ENCODE results near the gene SLAMF9.

SLAMF9 gene

GRCh38 chr1:159927211-159927848, 26.7 kb downstream of the SLAMF9 start:
- no peak overlapping the region for H3K27ac ChIP-seq (ENCODE audit: low read length)
- H3K9me3 ChIP-seq (ENCODE audit: control insufficient read depth in 2 of 2, low read length in 2 of 2), result no peaks in the 10 kb centered on the region
- no peaks in the 10 kb centered on the region for H3K27me3 ChIP-seq (ENCODE audit: control insufficient read depth in 1 of 2, insufficient read depth in 2 of 2, low read length in 2 of 2)
- H3K4me1 ChIP-seq (ENCODE audit: control insufficient read depth, insufficient read depth, low read length), result peaks cover 37% of the 10 kb centered on the region
- H3K36me3 ChIP-seq (ENCODE audit: control insufficient read depth in 2 of 2, insufficient read depth in 2 of 2, low read length in 2 of 2), result no peaks in the 10 kb centered on the region
- no peak overlapping the region for H3K4me3 ChIP-seq (ENCODE audit: low read length in 2 of 2)
- H3K9ac ChIP-seq (ENCODE audit: low read length in 2 of 2), result no peak overlapping the region

GRCh38 chr1:159925719-159926078, 28.3 kb downstream of the SLAMF9 start:
- Histone ChIP-seq H3K9ac (ENCODE audit: low read length in 2 of 2) (peak overlapping the region; percentile 89 to 94), H3K36me3 (ENCODE audit: control insufficient read depth in 2 of 2, insufficient read depth in 2 of 2, low read length in 2 of 2) (no peaks in the 10 kb centered on the region), H3K27me3 (ENCODE audit: control insufficient read depth in 1 of 2, insufficient read depth in 2 of 2, low read length in 2 of 2) (no peaks in the 10 kb centered on the region), H3K4me1 (ENCODE audit: control insufficient read depth, insufficient read depth, low read length) (peaks cover 48% of the 10 kb centered on the region), H3K4me3 (ENCODE audit: low read length in 2 of 2) (peak overlapping the region; percentile 98 to 99), H3K27ac (ENCODE audit: low read length) (peak overlapping the region; percentile 91), H3K9me3 (ENCODE audit: control insufficient read depth in 2 of 2, low read length in 2 of 2) (no peaks in the 10 kb centered on the region)

GRCh38 chr1:159924791-159925718, 29.0 kb downstream of the SLAMF9 start, which contains the start of gene TAGLN2:
TSS of gene TAGLN2 (minus strand) at chr1:159925507. CDS start at chr1:159920509, 4,998 bp downstream.
- H3K4me1 ChIP-seq (ENCODE audit: control insufficient read depth, insufficient read depth, low read length), result peaks cover 48% of the 10 kb centered on the region

GRCh38 chr1:159924025-159924790, 29.8 kb downstream of the SLAMF9 start:
- Histone ChIP-seq H3K27ac (ENCODE audit: low read length) (peak overlapping the region; percentile 91), H3K36me3 (ENCODE audit: control insufficient read depth in 2 of 2, insufficient read depth in 2 of 2, low read length in 2 of 2) (peaks cover 10 to 11% of the 10 kb centered on the region in 2 donors), H3K4me3 (ENCODE audit: low read length in 2 of 2) (peak overlapping the region; percentile 98 to 99), H3K9me3 (ENCODE audit: control insufficient read depth in 2 of 2, low read length in 2 of 2) (no peaks in the 10 kb centered on the region), H3K9ac (ENCODE audit: low read length in 2 of 2) (peak overlapping the region; percentile 89 to 94), H3K27me3 (ENCODE audit: control insufficient read depth in 1 of 2, insufficient read depth in 2 of 2, low read length in 2 of 2) (no peaks in the 10 kb centered on the region), H3K4me1 (ENCODE audit: control insufficient read depth, insufficient read depth, low read length) (peaks cover 48% of the 10 kb centered on the region)

More at GRCh38 chr1:159924791-159925718, 29.0 kb downstream of the SLAMF9 start, which contains the start of gene TAGLN2:
- H3K27me3 ChIP-seq (ENCODE audit: control insufficient read depth in 1 of 2, insufficient read depth in 2 of 2, low read length in 2 of 2), result no peaks in the 10 kb centered on the region
- peak within 1 kb of the TSS; percentile 98 to 99 for H3K4me3 ChIP-seq (ENCODE audit: low read length in 2 of 2)
- H3K27ac ChIP-seq (ENCODE audit: low read length), result peak within 1 kb of the TSS; percentile 91
- peaks cover 2 to 3% of the 10 kb centered on the region in 2 donors for H3K36me3 ChIP-seq (ENCODE audit: control insufficient read depth in 2 of 2, insufficient read depth in 2 of 2, low read length in 2 of 2)
- peak within 1 kb of the TSS; percentile 89 to 94 for H3K9ac ChIP-seq (ENCODE audit: low read length in 2 of 2)
- no peaks in the 10 kb centered on the region for H3K9me3 ChIP-seq (ENCODE audit: control insufficient read depth in 2 of 2, low read length in 2 of 2)

GRCh38 chr1:159923203-159924024, 30.6 kb downstream of the SLAMF9 start:
- Histone ChIP-seq H3K27ac (ENCODE audit: low read length) (peak overlapping the region; percentile 91), H3K27me3 (ENCODE audit: control insufficient read depth in 1 of 2, insufficient read depth in 2 of 2, low read length in 2 of 2) (no peaks in the 10 kb centered on the region), H3K9me3 (ENCODE audit: control insufficient read depth in 2 of 2, low read length in 2 of 2) (no peaks in the 10 kb centered on the region), H3K36me3 (ENCODE audit: control insufficient read depth in 2 of 2, insufficient read depth in 2 of 2, low read length in 2 of 2) (peaks cover 16 to 19% of the 10 kb centered on the region in 2 donors), H3K4me3 (ENCODE audit: low read length in 2 of 2) (peak overlapping the region; percentile 98 to 99), H3K9ac (ENCODE audit: low read length in 2 of 2) (peak overlapping the region; percentile 89 to 94), H3K4me1 (ENCODE audit: control insufficient read depth, insufficient read depth, low read length) (peaks cover 49% of the 10 kb centered on the region)

- peak overlapping the region; percentile 89 to 94 for H3K9ac ChIP-seq (ENCODE audit: low read length in 2 of 2)
- H3K4me1 ChIP-seq (ENCODE audit: control insufficient read depth, insufficient read depth, low read length), result peaks cover 51% of the 10 kb centered on the region
- H3K4me3 ChIP-seq (ENCODE audit: low read length in 2 of 2), result peak overlapping the region; percentile 98 to 99
- H3K27ac ChIP-seq (ENCODE audit: low read length), result peak overlapping the region; percentile 91
- no peaks in the 10 kb centered on the region for H3K9me3 ChIP-seq (ENCODE audit: control insufficient read depth in 2 of 2, low read length in 2 of 2)
- peaks cover 18 to 25% of the 10 kb centered on the region in 2 donors for H3K36me3 ChIP-seq (ENCODE audit: control insufficient read depth in 2 of 2, insufficient read depth in 2 of 2, low read length in 2 of 2)
- H3K27me3 ChIP-seq (ENCODE audit: control insufficient read depth in 1 of 2, insufficient read depth in 2 of 2, low read length in 2 of 2), result no peaks in the 10 kb centered on the region
Measured at GRCh38 chr1:159922511-159923202, 31.4 kb downstream of the SLAMF9 start.

GRCh38 chr1:159921700-159922504, 32.1 kb downstream of the SLAMF9 start:
- Histone ChIP-seq H3K9ac (ENCODE audit: low read length in 2 of 2) (peak overlapping the region; percentile 89 to 94), H3K9me3 (ENCODE audit: control insufficient read depth in 2 of 2, low read length in 2 of 2) (no peaks in the 10 kb centered on the region), H3K36me3 (ENCODE audit: control insufficient read depth in 2 of 2, insufficient read depth in 2 of 2, low read length in 2 of 2) (peaks cover 18 to 28% of the 10 kb centered on the region in 2 donors), H3K27ac (ENCODE audit: low read length) (peak overlapping the region; percentile 91), H3K4me1 (ENCODE audit: control insufficient read depth, insufficient read depth, low read length) (peaks cover 51% of the 10 kb centered on the region), H3K27me3 (ENCODE audit: control insufficient read depth in 1 of 2, insufficient read depth in 2 of 2, low read length in 2 of 2) (no peaks in the 10 kb centered on the region), H3K4me3 (ENCODE audit: low read length in 2 of 2) (peak overlapping the region; percentile 1 to 99)

- no peak overlapping the region for H3K9ac ChIP-seq (ENCODE audit: low read length in 2 of 2)
- no peaks in the 10 kb centered on the region for H3K27me3 ChIP-seq (ENCODE audit: control insufficient read depth in 1 of 2, insufficient read depth in 2 of 2, low read length in 2 of 2)
- H3K4me1 ChIP-seq (ENCODE audit: control insufficient read depth, insufficient read depth, low read length), result peaks cover 55% of the 10 kb centered on the region
- H3K9me3 ChIP-seq (ENCODE audit: control insufficient read depth in 2 of 2, low read length in 2 of 2), result no peaks in the 10 kb centered on the region
- H3K36me3 ChIP-seq (ENCODE audit: control insufficient read depth in 2 of 2, insufficient read depth in 2 of 2, low read length in 2 of 2), result peaks cover 18 to 28% of the 10 kb centered on the region in 2 donors
- no peak overlapping the region for H3K4me3 ChIP-seq (ENCODE audit: low read length in 2 of 2)
- no peak overlapping the region for H3K27ac ChIP-seq (ENCODE audit: low read length)
Measured at GRCh38 chr1:159921251-159921650, 32.8 kb downstream of the SLAMF9 start.

GRCh38 chr1:159920651-159921050, 33.4 kb downstream of the SLAMF9 start:
- H3K4me3 ChIP-seq (ENCODE audit: low read length in 2 of 2), result no peak overlapping the region
- no peak overlapping the region for H3K9ac ChIP-seq (ENCODE audit: low read length in 2 of 2)
- H3K36me3 ChIP-seq (ENCODE audit: control insufficient read depth in 2 of 2, insufficient read depth in 2 of 2, low read length in 2 of 2), result peaks cover 18 to 28% of the 10 kb centered on the region in 2 donors
- H3K9me3 ChIP-seq (ENCODE audit: control insufficient read depth in 2 of 2, low read length in 2 of 2), result no peaks in the 10 kb centered on the region
- H3K4me1 ChIP-seq (ENCODE audit: control insufficient read depth, insufficient read depth, low read length), result peaks cover 55% of the 10 kb centered on the region
- no peaks in the 10 kb centered on the region for H3K27me3 ChIP-seq (ENCODE audit: control insufficient read depth in 1 of 2, insufficient read depth in 2 of 2, low read length in 2 of 2)
- H3K27ac ChIP-seq (ENCODE audit: low read length), result no peak overlapping the region

Measured in stomach smooth muscle (tissue), 2 donors.